GM23248 (cell line): ENCODE measurements around the gene TRIOBP. TPM values are rescaled to one million over a fixed set of nuclear protein-coding genes. Genes with fewer than 3 reads are reported as not detected.
A peak's percentile ranks its signal among the peaks of the same experiment; 100 is the strongest.

ENCODE experiments used
- DNase-seq: peaks from one replicate; pipeline ENCODE4 v3.0.0-alpha.2; 2015
- H2AFZ ChIP-seq: fragments of 200-600 bp; sonication (generic); 2 replicates; pipeline ENCODE4 v1.6.1; 2016; ENCODE audit warnings: antibody characterized with exemption
- H3F3A ChIP-seq: fragments of 200-600 bp; sonication (generic); 2 replicates; pipeline ENCODE4 v1.6.1; 2016; ENCODE audit warnings: mild to moderate bottlenecking, antibody characterized with exemption, mixed run types; ENCODE audit not compliant: insufficient read depth
- H3K27ac ChIP-seq: fragments of 200-600 bp; sonication (generic); 2 replicates; pipeline ENCODE4 v1.5.1; 2016; ENCODE audit warnings: mild to moderate bottlenecking
- H3K27me3 ChIP-seq: fragments of 200-600 bp; sonication (generic); replicated peaks from 2 replicates; pipeline ENCODE4 v1.6.1; 2016; ENCODE audit warnings: mild to moderate bottlenecking; ENCODE audit not compliant: insufficient read depth
- H3K36me3 ChIP-seq: fragments of 200-600 bp; sonication (generic); 2 replicates; pipeline ENCODE4 v1.6.1; 2016; ENCODE audit warnings: low read depth, mild to moderate bottlenecking
- H3K4me1 ChIP-seq: fragments of 200-600 bp; sonication (generic); 2 replicates; pipeline ENCODE4 v1.6.1; 2016; ENCODE audit warnings: mild to moderate bottlenecking; ENCODE audit not compliant: insufficient read depth
- H3K4me2 ChIP-seq: fragments of 200-600 bp; sonication (generic); one replicate; pipeline ENCODE4 v1.6.1; 2016; ENCODE audit warnings: mild to moderate bottlenecking; ENCODE audit not compliant: unreplicated experiment
- H3K4me3 ChIP-seq: fragments of 200-600 bp; sonication (generic); 2 replicates; pipeline ENCODE4 v1.5.1; 2016; ENCODE audit warnings: mild to moderate bottlenecking
- H3K79me2 ChIP-seq: fragments of 200-600 bp; sonication (generic); 2 replicates; pipeline ENCODE4 v1.6.1; 2016; ENCODE audit warnings: mild to moderate bottlenecking; ENCODE audit not compliant: insufficient read depth
- H3K9ac ChIP-seq: fragments of 200-600 bp; sonication (generic); 2 replicates; pipeline ENCODE4 v1.6.1; 2016; ENCODE audit warnings: mild to moderate bottlenecking
- H3K9me2 ChIP-seq: fragments of 200-600 bp; sonication (generic); 2 replicates; pipeline ENCODE4 v1.6.1; 2016; ENCODE audit warnings: mixed run types, mild to moderate bottlenecking, moderate library complexity; ENCODE audit not compliant: insufficient read depth
- H3K9me3 ChIP-seq: fragments of 200-600 bp; sonication (generic); one replicate; pipeline ENCODE4 v1.6.1; 2017; ENCODE audit warnings: low read depth
- H4K20me1 ChIP-seq: fragments of 200-600 bp; sonication (generic); 2 replicates; pipeline ENCODE4 v1.6.0; 2016; ENCODE audit not compliant: insufficient read depth
- EZH2 ChIP-seq: fragments of 200-600 bp; sonication (generic); IDR thresholded peaks from 2 replicates; pipeline ENCODE4 v1.6.1; 2018; ENCODE audit warnings: antibody characterized with exemption, mild to moderate bottlenecking; ENCODE audit not compliant: insufficient read depth, poor library complexity, severe bottlenecking
- EZH2phosphoT487 ChIP-seq: fragments of 200-600 bp; sonication (generic); IDR thresholded peaks from 2 replicates; pipeline ENCODE4 v1.6.1; 2018; ENCODE audit warnings: antibody characterized with exemption, moderate library complexity, mild to moderate bottlenecking, low read depth; ENCODE audit not compliant: insufficient read depth
- WGBS, 2 experiments: methylation state at CpG; one replicate each; pipeline ENCODE4 v1.1.6; 2015 to 2017; ENCODE audit warnings: low lambda C conversion rate in 2 of 2, low coverage in 1 of 2; ENCODE audit errors: missing lambda C conversion rate in 2 of 2; 5-methylcytosine and 5-hydroxymethylcytosine counted together
- in situ Hi-C: fragments of 300-500 bp; cut with MboI; formaldehyde crosslinking; loops from 2 replicates; pipeline ENCODE4 v1.15.0; 2020
- polyA plus RNA-seq: library from polyadenylated mRNA; unstranded; fragments of >200 nt; fragmentation: Nextera tagmentation; extraction: Ambion mirVana; gene quantifications from 2 replicates; pipeline ENCODE4 v1.2.1, GENCODE V29; 2016
- total RNA-seq: library from RNA; depleted of rRNA; stranded (reverse); fragments of >200 nt; shearing (Covaris generic); gene quantifications from 2 replicates; pipeline ENCODE4 v1.2.3, GENCODE V29; 2014

Gene TRIOBP
- total and polyA plus RNA-seq, 2 experiments from 2014 or later = 123 to 135 TPM

DNA sequence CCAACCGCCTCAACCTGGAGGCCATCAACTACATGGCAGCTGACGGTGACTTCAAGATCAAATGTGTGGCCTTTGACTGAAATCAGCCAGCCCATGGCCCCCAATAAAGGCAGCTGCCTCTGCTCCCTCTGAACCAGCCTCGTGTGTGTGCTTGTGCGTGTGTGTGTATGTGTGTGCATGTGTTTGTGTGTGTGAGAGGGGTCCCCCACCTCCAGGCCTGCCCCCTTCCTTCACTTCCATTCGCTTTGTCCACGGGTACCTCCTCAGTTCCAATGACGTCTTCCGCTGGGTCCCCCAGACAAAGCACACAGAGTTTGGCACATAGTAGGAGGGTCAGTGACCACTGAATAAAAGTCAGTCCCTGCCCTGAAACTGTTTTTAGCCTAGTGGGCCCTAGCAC is 17.2 kb upstream of the TRIOBP start:
- WGBS, 2 experiments = 55 to 61% methylated on average over 8 of the region's 8 CpGs
- Histone ChIP-seq H4K20me1 (peaks cover 8% of the 10 kb centered on the region; the same call in 1 of the 2 replicates), H3K4me3 (no peak overlapping the region), H3F3A (peaks cover 32% of the 10 kb centered on the region), H3K27me3 (no peaks in the 10 kb centered on the region), H3K9ac (peak overlapping the region; percentile 85; the same call in 1 of the 2 replicates), H3K9me2 (no peaks in the 10 kb centered on the region), H3K79me2 (peaks cover 33% of the 10 kb centered on the region), H3K36me3 (peaks cover 19% of the 10 kb centered on the region), H3K27ac (peak overlapping the region; percentile 82), H3K4me1 (peaks cover 7% of the 10 kb centered on the region), H3K4me2 (no peak overlapping the region), H2AFZ (no peak overlapping the region), H3K9me3 (no peaks in the 10 kb centered on the region)
- DNase-seq = no peak
- TF ChIP-seq EZH2phosphoT487 (no peak), EZH2 (no peak)
- in situ Hi-C loops = no loop called here

DNA sequence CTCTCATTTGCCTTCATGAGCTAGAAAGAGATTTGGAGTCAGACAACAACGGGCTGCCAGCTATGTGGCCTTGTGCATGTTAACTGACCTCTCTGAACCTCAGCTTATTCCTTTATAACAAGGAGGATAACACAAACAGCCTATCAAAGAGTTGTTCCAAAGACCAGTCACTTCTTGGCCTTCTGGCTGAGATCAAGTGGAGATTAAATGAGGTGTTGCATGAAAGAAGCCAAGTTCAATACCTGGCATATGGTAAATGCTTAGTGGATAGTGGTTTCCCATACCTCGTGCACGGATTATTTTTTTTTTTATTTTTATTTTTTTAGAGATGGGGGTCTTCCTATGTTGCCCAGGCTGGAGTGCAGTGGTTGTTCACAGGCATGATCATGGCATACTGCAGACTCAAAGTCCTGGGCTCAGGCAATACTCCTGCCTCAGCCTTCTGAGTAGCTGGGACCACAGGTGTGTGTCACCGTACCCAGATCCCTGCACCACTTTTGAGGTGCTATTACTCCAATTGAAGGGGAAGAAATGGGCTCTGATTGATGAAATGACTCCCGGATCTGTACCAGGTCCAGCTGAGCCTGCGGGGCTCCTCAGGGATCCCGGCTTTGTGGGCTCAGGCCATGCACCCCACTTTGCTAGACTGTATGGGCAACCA is 16.5 kb upstream of the TRIOBP start:
- no peaks in the 10 kb centered on the region for H3K27me3 ChIP-seq
- peaks cover 8% of the 10 kb centered on the region; the same call in 1 of the 2 replicates for H4K20me1 ChIP-seq
- H3K9ac ChIP-seq = no peak overlapping the region
- in situ Hi-C loops = no loop called here
- H3K4me3 ChIP-seq = no peak overlapping the region
- peaks cover 33% of the 10 kb centered on the region for H3K79me2 ChIP-seq
- H3F3A ChIP-seq = peaks cover 32% of the 10 kb centered on the region
- H3K4me2 ChIP-seq = no peak overlapping the region
- no peaks in the 10 kb centered on the region for H3K9me3 ChIP-seq
- peaks cover 7% of the 10 kb centered on the region for H3K4me1 ChIP-seq
- WGBS, 2 experiments = 33 to 45% methylated on average over 7 of the region's 7 CpGs
- TF ChIP-seq EZH2phosphoT487 (no peak), EZH2 (no peak)
- no peaks in the 10 kb centered on the region for H3K9me2 ChIP-seq
- H3K36me3 ChIP-seq = peaks cover 19% of the 10 kb centered on the region
- H2AFZ ChIP-seq = no peak overlapping the region
- DNase-seq = peak; percentile 33
- peak overlapping the region; percentile 82 for H3K27ac ChIP-seq

DNA sequence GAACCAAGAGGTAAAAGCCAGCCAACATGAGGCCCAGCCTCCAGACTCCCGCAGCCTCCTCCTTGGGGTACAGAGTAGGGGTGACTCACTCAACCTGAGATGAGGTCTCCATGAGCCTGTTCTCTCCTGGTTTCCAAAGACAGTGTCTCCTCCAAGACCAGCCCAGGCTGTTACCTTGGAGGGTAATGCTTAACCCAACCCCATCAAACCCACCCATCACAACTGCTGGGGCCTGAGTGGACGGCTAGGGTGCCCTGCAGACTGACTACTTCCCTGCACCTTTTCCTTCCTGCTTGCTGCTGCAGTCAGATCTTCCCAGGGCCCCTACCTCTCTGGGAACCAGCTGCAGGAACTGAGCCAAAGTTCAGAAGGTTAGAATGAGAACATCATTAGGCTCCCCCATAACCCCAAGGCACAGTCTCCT is 15.8 kb upstream of the TRIOBP start:
- Histone ChIP-seq H3K4me2 (no peak overlapping the region), H4K20me1 (peaks cover 8% of the 10 kb centered on the region; the same call in 1 of the 2 replicates), H3K9me3 (no peaks in the 10 kb centered on the region), H2AFZ (no peak overlapping the region), H3K9me2 (no peaks in the 10 kb centered on the region), H3K9ac (no peak overlapping the region), H3K4me1 (peaks cover 7% of the 10 kb centered on the region), H3K4me3 (no peak overlapping the region), H3K79me2 (peaks cover 26% of the 10 kb centered on the region), H3K36me3 (peaks cover 19% of the 10 kb centered on the region), H3K27ac (peak overlapping the region; percentile 51), H3K27me3 (no peaks in the 10 kb centered on the region), H3F3A (peaks cover 32% of the 10 kb centered on the region)
- DNase-seq = peak; percentile 70
- in situ Hi-C loops = no loop called here
- 3 to 22% methylated on average over 2 of the region's 2 CpGs for WGBS, 2 experiments
- TF ChIP-seq EZH2phosphoT487 = no peak
- TF ChIP-seq EZH2 = no peak

- peaks cover 7% of the 10 kb centered on the region for H3K4me1 ChIP-seq
- no peaks in the 10 kb centered on the region for H3K9me3 ChIP-seq
- no peak overlapping the region for H2AFZ ChIP-seq
- H4K20me1 ChIP-seq = peaks cover 8% of the 10 kb centered on the region; the same call in 1 of the 2 replicates
- TF ChIP-seq EZH2phosphoT487 (no peak), EZH2 (no peak)
- H3K4me3 ChIP-seq = no peak overlapping the region
- no peaks in the 10 kb centered on the region for H3K9me2 ChIP-seq
- H3F3A ChIP-seq = peaks cover 32% of the 10 kb centered on the region
- H3K9ac ChIP-seq = no peak overlapping the region
- WGBS, 2 experiments = 12 to 13% methylated on average over 6 of the region's 6 CpGs
- no peak overlapping the region for H3K4me2 ChIP-seq
- peak overlapping the region; percentile 51 for H3K27ac ChIP-seq
- no peaks in the 10 kb centered on the region for H3K27me3 ChIP-seq
- H3K36me3 ChIP-seq = peaks cover 19% of the 10 kb centered on the region
- in situ Hi-C loops = no loop called here
- H3K79me2 ChIP-seq = peaks cover 23% of the 10 kb centered on the region
- peak; percentile 88 for DNase-seq
These were observed 15.2 kb upstream of the TRIOBP start for GRCh38 chr22:37681556-37682049.
